Spleen (tissue), 11 donors: Measurements from ENCODE around the gene GAPVD1. TPM values are rescaled to one million over a fixed set of nuclear protein-coding genes. Genes with fewer than 3 reads are reported as not detected.
A peak's percentile ranks its signal among the peaks of the same experiment; 100 is the strongest.

Experiments
- DNase-seq: peaks from one replicate; pipeline ENCODE4 v3.0.0-alpha.2; 2020
- H3K27ac ChIP-seq, 8 donors: fragments of 200-600 bp; sonication (generic) in 7 of 8; 1 replicate in 4 of 8; 2 replicates in 4 of 8; pipeline versions ENCODE4 v1.5.0 to v1.8.0; 2016 to 2021; ENCODE audit warnings: inconsistent platforms in 4 of 8, mild to moderate bottlenecking in 4 of 8, moderate library complexity in 1 of 8
- H3K27me3 ChIP-seq, 7 donors: fragments of 200-600 bp; sonication (generic) in 6 of 7; replicated peaks in 1 of 7; 1 replicate in 4 of 7; 2 replicates in 3 of 7; pipeline versions ENCODE4 v1.5.0 to v1.8.0; 2016 to 2021; ENCODE audit warnings: inconsistent platforms in 3 of 7, mild to moderate bottlenecking in 1 of 7
- H3K36me3 ChIP-seq, 6 donors: fragments of 200-600 bp; sonication (generic) in 5 of 6; 1 replicate in 4 of 6; 2 replicates in 2 of 6; pipeline versions ENCODE4 v1.5.0 to v1.8.0; 2016 to 2021; ENCODE audit warnings: inconsistent platforms in 2 of 6
- H3K4me1 ChIP-seq, 6 donors: fragments of 200-600 bp; sonication (generic) in 5 of 6; 1 replicate in 3 of 6; 2 replicates in 3 of 6; pipeline versions ENCODE4 v1.5.0 to v1.8.0; 2016 to 2021; ENCODE audit warnings: inconsistent platforms in 3 of 6
- H3K4me3 ChIP-seq, 8 donors: fragments of 200-600 bp; sonication (generic) in 7 of 8; 1 replicate in 4 of 8; 2 replicates in 4 of 8; pipeline versions ENCODE4 v1.5.0 to v1.8.0; 2016 to 2021; ENCODE audit warnings: inconsistent platforms in 4 of 8, mild to moderate bottlenecking in 4 of 8, moderate library complexity in 2 of 8
- H3K9me3 ChIP-seq, 8 donors: fragments of 200-600 bp; sonication (generic) in 7 of 8; 1 replicate in 4 of 8; 2 replicates in 4 of 8; pipeline versions ENCODE4 v1.5.0 to v1.8.0; 2016 to 2021; ENCODE audit warnings: inconsistent platforms in 4 of 8
- POLR2A ChIP-seq, 3 donors: fragments of 450-650 bp; IDR thresholded peaks; one replicate each; pipeline ENCODE4 v1.5.1; 2017; ENCODE audit warnings: antibody characterized with exemption in 3 of 3, mild to moderate bottlenecking in 1 of 3
- POLR2AphosphoS5 ChIP-seq, 3 donors: sonication (generic); formaldehyde crosslinking; IDR thresholded peaks; one replicate each; pipeline ENCODE4 v1.5.1; 2017; ENCODE audit warnings: antibody characterized with exemption in 3 of 3
- WGBS, 5 donors: extraction: QIAGEN DNeasy Blood & Tissue Kit in 3 of 5; methylation state at CpG; one replicate each; pipeline versions ENCODE4 v1.1.5 to v1.1.7; 2013 to 2018; 5-methylcytosine and 5-hydroxymethylcytosine counted together
- intact Hi-C: fragments of 100-400 bp; cut with DNase I; formaldehyde crosslinking; loops from one replicate; pipeline ENCODE4 v1.15.0; 2023; ENCODE audit warnings: low total_unique reads
- polyA plus RNA-seq, 3 donors: library from polyadenylated mRNA; stranded (reverse); fragments of 200-250 nt; gene quantifications; one replicate each; pipeline ENCODE4 v1.2.1, GENCODE V29; 2013
- total RNA-seq, 7 donors: library from RNA; depleted of rRNA in 3 of 7; stranded (reverse); fragments of >200 nt in 3 of 7; fragmentation: NEBNext Ultra II Directional in 4 of 7; extraction: Animal tissue kit (Norgen Biotek cat#: 25700) in 4 of 7; gene quantifications; one replicate each; pipeline versions ENCODE4 v1.1.0 to v1.2.1, GENCODE V29; 2016 to 2021
- TF ChIP-seq, protein P1 (sequence below), 11 experiments: fragments of 200-600 bp in 7 of 11; fragments of 450-650 bp in 4 of 11; sonication (generic) in 4 of 11; IDR thresholded peaks in 8 of 11; conservative IDR thresholded peaks in 3 of 11; 1 replicate in 7 of 11; 2 replicates in 4 of 11; pipeline versions ENCODE4 v1.4.0 to v1.8.0; 2016 to 2021; ENCODE audit warnings: antibody characterized with exemption in 11 of 11, inconsistent platforms in 4 of 11, mild to moderate bottlenecking in 1 of 11
- donor health status: healthy with polysubstance abuse.
- donor health status: DM: no; HTN: no; CAD: no; lungs with moderate emphysema.
- donor health status: DM: no; HTN: no; CAD: no.
- donor health status: Bipolar disorder and iron deficiency.
- donor health status: healthy.
- donor health status: DM: no; HTN: no; CAD: no.
- donor health status: DM: yes; HTN: yes; CAD: no.

GAPVD1 gene
- total and polyA plus RNA-seq, 10 donors: 4.9 to 79.3 (median 61.9) TPM

DNA sequence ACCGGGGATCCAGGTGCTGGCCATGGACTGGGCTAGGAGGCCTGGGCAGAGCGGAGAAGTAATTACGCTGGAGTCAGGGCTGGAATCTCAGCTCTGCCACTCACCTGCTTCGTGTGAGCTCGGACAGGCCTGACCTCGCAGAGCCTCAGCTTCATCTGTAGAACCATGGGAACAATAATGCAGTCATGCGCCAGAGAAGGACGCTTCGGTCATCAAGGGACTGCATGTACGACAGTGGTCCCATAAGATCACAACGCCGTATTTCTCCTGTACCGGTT, 145.1 kb downstream of the GAPVD1 start:
- H3K4me1 ChIP-seq: peaks cover 8 to 22% (median 17%) of the 10 kb centered on the region in 6 donors
- TF ChIP-seq POLR2A (IDR thresholded peaks at IDR 0.05): no peak
- TF ChIP-seq POLR2AphosphoS5 (IDR thresholded peaks at IDR 0.05): no peak
- TF ChIP-seq, protein P1, sequence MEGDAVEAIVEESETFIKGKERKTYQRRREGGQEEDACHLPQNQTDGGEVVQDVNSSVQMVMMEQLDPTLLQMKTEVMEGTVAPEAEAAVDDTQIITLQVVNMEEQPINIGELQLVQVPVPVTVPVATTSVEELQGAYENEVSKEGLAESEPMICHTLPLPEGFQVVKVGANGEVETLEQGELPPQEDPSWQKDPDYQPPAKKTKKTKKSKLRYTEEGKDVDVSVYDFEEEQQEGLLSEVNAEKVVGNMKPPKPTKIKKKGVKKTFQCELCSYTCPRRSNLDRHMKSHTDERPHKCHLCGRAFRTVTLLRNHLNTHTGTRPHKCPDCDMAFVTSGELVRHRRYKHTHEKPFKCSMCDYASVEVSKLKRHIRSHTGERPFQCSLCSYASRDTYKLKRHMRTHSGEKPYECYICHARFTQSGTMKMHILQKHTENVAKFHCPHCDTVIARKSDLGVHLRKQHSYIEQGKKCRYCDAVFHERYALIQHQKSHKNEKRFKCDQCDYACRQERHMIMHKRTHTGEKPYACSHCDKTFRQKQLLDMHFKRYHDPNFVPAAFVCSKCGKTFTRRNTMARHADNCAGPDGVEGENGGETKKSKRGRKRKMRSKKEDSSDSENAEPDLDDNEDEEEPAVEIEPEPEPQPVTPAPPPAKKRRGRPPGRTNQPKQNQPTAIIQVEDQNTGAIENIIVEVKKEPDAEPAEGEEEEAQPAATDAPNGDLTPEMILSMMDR (IDR thresholded peaks at IDR 0.05 in 8 of 11, conservative IDR thresholded peaks at IDR 0.05 in 3 of 11): no peak
- 93 to 96% (median 95%) methylated on average over 11 to 13 of the region's 13 CpGs for WGBS, 5 donors

DNA sequence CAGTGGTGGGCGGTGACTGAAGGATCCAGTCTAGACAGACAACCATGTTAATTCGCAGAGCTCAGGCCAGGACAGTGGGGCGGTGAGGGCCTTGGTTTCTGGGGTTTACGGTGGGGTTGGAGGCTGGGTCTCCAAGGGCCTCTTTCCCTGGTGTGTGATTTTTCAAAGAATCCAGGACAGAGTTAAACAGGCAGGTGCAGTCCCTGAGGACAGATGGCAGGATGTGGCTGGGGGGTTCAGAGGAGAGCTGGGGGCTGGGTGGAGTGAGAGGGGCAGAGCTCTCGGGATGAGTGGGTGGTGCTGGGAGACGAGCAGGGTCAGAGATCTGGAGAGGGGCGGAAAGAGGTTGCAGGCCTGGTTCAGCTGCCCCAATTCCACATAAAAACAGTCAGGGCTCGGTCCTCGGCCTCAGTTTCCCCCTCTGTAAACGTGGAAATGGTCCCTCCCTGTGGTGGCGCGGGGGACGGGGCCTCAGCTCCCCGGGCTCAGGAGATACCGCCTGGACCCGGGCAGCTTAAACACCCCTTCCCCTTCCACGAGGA, 145.9 kb downstream of the GAPVD1 start:
- no peaks in the 10 kb centered on the region for H3K36me3 ChIP-seq
- H3K27me3 ChIP-seq: peaks cover 0 to 42% (median 11%) of the 10 kb centered on the region in 7 donors
- no peak for TF ChIP-seq POLR2A (IDR thresholded peaks at IDR 0.05)
- TF ChIP-seq POLR2AphosphoS5 (IDR thresholded peaks at IDR 0.05): no peak
- TF ChIP-seq, protein P1 (IDR thresholded peaks at IDR 0.05 in 8 of 11, conservative IDR thresholded peaks at IDR 0.05 in 3 of 11): no peak
- no peaks in the 10 kb centered on the region for H3K9me3 ChIP-seq
- intact Hi-C loops: loop anchor here (5.0 to 10.0 kb wide), 2 partner anchors 820 to 1007 kb away; no protein-coding TSS in a partner anchor
- H3K4me1 ChIP-seq: peaks cover 8 to 22% (median 17%) of the 10 kb centered on the region in 6 donors
- 35 to 50% (median 38%) methylated on average over 12 to 17 of the region's 17 CpGs for WGBS, 5 donors
- H3K27ac ChIP-seq: peak overlapping the region in 5 of 8 donors; percentile 12 to 69 (median 62)
- peak overlapping the region; percentile 51 to 84 (median 58) for H3K4me3 ChIP-seq
- no peak for DNase-seq

More for the DNA sequence above, 145.1 kb downstream of the GAPVD1 start:
- Histone ChIP-seq H3K27ac (no peak overlapping the region), H3K4me3 (no peak overlapping the region), H3K9me3 (no peaks in the 10 kb centered on the region), H3K36me3 (no peaks in the 10 kb centered on the region), H3K27me3 (peaks cover 0 to 42% (median 11%) of the 10 kb centered on the region in 7 donors)
- DNase-seq: no peak
- intact Hi-C loops: loop anchor here (5.0 to 10.0 kb wide), 2 partner anchors 821 to 1008 kb away; no protein-coding TSS in a partner anchor

DNA sequence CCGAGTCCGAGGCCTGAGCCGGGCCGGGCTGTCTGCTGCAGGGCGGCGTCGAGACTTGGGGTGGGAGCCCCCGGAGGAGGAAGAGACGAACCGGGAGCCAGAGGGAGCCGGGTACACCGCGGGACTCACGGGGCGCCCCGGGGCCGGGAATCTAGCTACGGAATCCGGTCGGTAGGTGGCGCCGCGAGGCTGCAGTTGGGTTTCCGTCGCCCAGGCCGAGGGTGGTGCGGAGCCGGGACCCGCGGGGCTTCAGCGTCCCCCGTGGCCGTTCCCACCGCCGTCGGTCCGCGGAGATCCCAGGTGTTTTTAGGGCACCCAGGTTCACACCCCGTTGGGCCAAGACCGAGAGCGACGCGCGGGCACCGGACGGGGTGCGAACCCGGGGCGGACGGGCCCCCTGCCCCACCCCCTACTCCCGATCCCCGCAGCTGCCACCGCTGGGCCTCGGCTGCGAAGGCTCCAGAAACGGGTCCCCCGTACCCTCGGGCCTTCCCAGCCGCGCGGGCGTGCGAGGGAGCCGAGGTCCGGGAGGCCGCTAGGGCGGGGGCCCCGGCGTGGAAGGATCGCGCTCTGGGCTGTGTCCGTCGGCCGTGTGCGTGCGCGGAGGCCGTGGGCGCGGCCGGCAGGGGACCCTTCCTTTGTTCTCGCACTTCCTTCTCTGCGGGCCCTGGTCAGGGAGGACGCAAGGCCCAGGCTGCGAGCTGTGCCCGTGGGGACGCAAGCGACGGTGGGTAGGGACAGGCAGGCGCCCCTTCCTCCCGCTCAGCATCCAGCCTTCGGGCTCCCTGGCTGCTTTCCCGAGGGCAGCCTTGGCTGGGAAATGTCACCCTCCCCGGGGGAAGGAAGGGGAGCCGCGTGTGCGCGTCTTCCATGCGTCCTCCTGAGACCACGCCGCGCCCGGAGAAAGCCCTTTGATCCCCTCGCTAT, 146.6 kb downstream of the GAPVD1 start:
- DNase-seq: peak; percentile 94
- WGBS, 5 donors: 4 to 17% (median 5%) methylated on average over 34 to 104 of the region's 104 CpGs
- no peaks in the 10 kb centered on the region for H3K9me3 ChIP-seq
- intact Hi-C loops: loop anchor here (5.0 to 10.0 kb wide), 2 partner anchors 819 to 1007 kb away; no protein-coding TSS in a partner anchor
- TF ChIP-seq, protein P1 (IDR thresholded peaks at IDR 0.05 in 8 of 11, conservative IDR thresholded peaks at IDR 0.05 in 3 of 11): peak in 10 of 11 experiments; percentile 55 to 96 (median 83)
- TF ChIP-seq POLR2A (IDR thresholded peaks at IDR 0.05): no peak
- TF ChIP-seq POLR2AphosphoS5 (IDR thresholded peaks at IDR 0.05): peak in 1 of 3 donors; percentile 57
- peaks cover 0 to 42% (median 11%) of the 10 kb centered on the region in 7 donors for H3K27me3 ChIP-seq
- peak overlapping the region; percentile 51 to 84 (median 58) for H3K4me3 ChIP-seq
- H3K27ac ChIP-seq: peak overlapping the region in 7 of 8 donors; percentile 12 to 72 (median 62)
- H3K36me3 ChIP-seq: no peaks in the 10 kb centered on the region
- peaks cover 8 to 22% (median 17%) of the 10 kb centered on the region in 6 donors for H3K4me1 ChIP-seq
